GM23338 (cell line): ENCODE data around the gene TRAM1L1. TPM values are rescaled to one million over a fixed set of nuclear protein-coding genes. Genes with fewer than 3 reads are reported as not detected.

Experiments used
- ATAC-seq: fragments of 200-7000 bp; cut with Tn5 transposase; 3 replicates; pipeline ENCODE4 v1.9.1; 2020
- DNase-seq: peaks from one replicate; pipeline ENCODE4 v3.0.0-alpha.2; 2015; ENCODE audit warnings: low spot score
- H2AFZ ChIP-seq: fragments of 200-600 bp; sonication (generic); 2 replicates; pipeline ENCODE4 v1.8.0; 2016; ENCODE audit warnings: antibody characterized with exemption, mild to moderate bottlenecking, moderate library complexity
- H3F3A ChIP-seq: fragments of 200-600 bp; sonication (generic); replicated peaks from 2 replicates; pipeline ENCODE4 v1.8.0; 2017; ENCODE audit warnings: antibody characterized with exemption, mixed run types, low read depth
- H3K27ac ChIP-seq: fragments of 200-600 bp; sonication (generic); 2 replicates; pipeline ENCODE4 v1.6.1; 2016; ENCODE audit warnings: low read depth
- H3K27me3 ChIP-seq: fragments of 200-600 bp; sonication (generic); 2 replicates; pipeline ENCODE4 v1.8.0; 2016; ENCODE audit warnings: mild to moderate bottlenecking, mixed run types, moderate library complexity; ENCODE audit not compliant: insufficient read depth
- H3K36me3 ChIP-seq: fragments of 200-600 bp; sonication (generic); 2 replicates; pipeline ENCODE4 v1.8.0; 2016; ENCODE audit warnings: mild to moderate bottlenecking; ENCODE audit not compliant: insufficient read depth
- H3K4me1 ChIP-seq: fragments of 200-600 bp; sonication (generic); 2 replicates; pipeline ENCODE4 v1.8.0; 2016; ENCODE audit warnings: mild to moderate bottlenecking, moderate library complexity; ENCODE audit not compliant: insufficient read depth
- H3K4me2 ChIP-seq: fragments of 200-600 bp; sonication (generic); 2 replicates; pipeline ENCODE4 v1.7.1; 2017; ENCODE audit warnings: mixed run types
- H3K4me3 ChIP-seq: fragments of 200-600 bp; sonication (generic); 2 replicates; pipeline ENCODE4 v1.6.1; 2016; ENCODE audit warnings: mixed run types
- H3K79me2 ChIP-seq: fragments of 200-600 bp; sonication (generic); replicated peaks from 2 replicates; pipeline ENCODE4 v1.8.0; 2017; ENCODE audit warnings: mild to moderate bottlenecking; ENCODE audit not compliant: insufficient read depth
- H3K9me2 ChIP-seq: fragments of 200-600 bp; sonication (generic); 2 replicates; pipeline ENCODE4 v1.8.0; 2017; ENCODE audit not compliant: insufficient read depth
- H4K20me1 ChIP-seq: fragments of 200-600 bp; sonication (generic); replicated peaks from 2 replicates; pipeline ENCODE4 v1.8.0; 2017; ENCODE audit warnings: mild to moderate bottlenecking; ENCODE audit not compliant: insufficient read depth
- H3K27ac Mint-ChIP-seq: 2 replicates; pipeline ENCODE4 v1.8.0; 2020; ENCODE audit warnings: inconsistent platforms, mild to moderate bottlenecking, moderate library complexity, mixed read lengths
- H3K27me3 Mint-ChIP-seq: 3 replicates; pipeline ENCODE4 v1.8.0; 2022; ENCODE audit warnings: low read depth, mild to moderate bottlenecking, moderate library complexity, mixed read lengths, inconsistent platforms; ENCODE audit not compliant: insufficient read depth, poor library complexity
- H3K36me3 Mint-ChIP-seq: 3 replicates; pipeline ENCODE4 v1.8.0; 2021; ENCODE audit warnings: low read depth, mild to moderate bottlenecking, inconsistent platforms, moderate library complexity, mixed read lengths
- H3K4me1 Mint-ChIP-seq: 3 replicates; pipeline ENCODE4 v1.8.0; 2020; ENCODE audit warnings: mild to moderate bottlenecking, inconsistent platforms, mixed read lengths
- H3K4me3 Mint-ChIP-seq: 3 replicates; pipeline ENCODE4 v1.8.0; 2021; ENCODE audit warnings: moderate library complexity, mild to moderate bottlenecking, inconsistent platforms, mixed read lengths
- H3K9me3 Mint-ChIP-seq: 3 replicates; pipeline ENCODE4 v1.8.0; 2020; ENCODE audit warnings: moderate library complexity, mild to moderate bottlenecking, inconsistent platforms, mixed read lengths
- CREB1 ChIP-seq: fragments of 250-450 bp; sonication (Bioruptor Pico); IDR thresholded peaks from 2 replicates; pipeline ENCODE4 v1.5.0; 2020; ENCODE audit warnings: low read depth, mild to moderate bottlenecking, moderate library complexity
- NANOG ChIP-seq: IDR thresholded peaks from 2 replicates; pipeline ENCODE4 v1.6.1; 2016; ENCODE audit warnings: antibody characterized with exemption, borderline replicate concordance
- ZNF462 ChIP-seq: fragments of 250-450 bp; sonication (Bioruptor Pico); IDR thresholded peaks from 2 replicates; pipeline ENCODE4 v1.5.0; 2020; ENCODE audit warnings: mild to moderate bottlenecking, moderate library complexity
- polyA plus RNA-seq: library from polyadenylated mRNA; unstranded; fragments of >200 nt; fragmentation: Nextera tagmentation; extraction: Ambion mirVana; gene quantifications from 2 replicates; pipeline ENCODE4 v1.2.1, GENCODE V29; 2016
- total RNA-seq: library from RNA; depleted of rRNA; stranded (reverse); fragments of >200 nt; shearing (Covaris generic); gene quantifications from 2 replicates; pipeline ENCODE4 v1.2.3, GENCODE V29; 2014
- TF ChIP-seq, protein P1 (sequence below): IDR thresholded peaks from 2 replicates; pipeline ENCODE4 v1.6.1; 2016; ENCODE audit warnings: antibody characterized with exemption

Gene TRAM1L1
- total and polyA plus RNA-seq, 2 experiments from 2014 or later: 1.9 to 2.6 TPM

GRCh38 chr4:117093571-117093970 is 8.2 kb upstream of the TRAM1L1 start (continued):
- no peak for TF ChIP-seq ZNF462 (CRISPR knock-in tag)
- TF ChIP-seq, protein P1, sequence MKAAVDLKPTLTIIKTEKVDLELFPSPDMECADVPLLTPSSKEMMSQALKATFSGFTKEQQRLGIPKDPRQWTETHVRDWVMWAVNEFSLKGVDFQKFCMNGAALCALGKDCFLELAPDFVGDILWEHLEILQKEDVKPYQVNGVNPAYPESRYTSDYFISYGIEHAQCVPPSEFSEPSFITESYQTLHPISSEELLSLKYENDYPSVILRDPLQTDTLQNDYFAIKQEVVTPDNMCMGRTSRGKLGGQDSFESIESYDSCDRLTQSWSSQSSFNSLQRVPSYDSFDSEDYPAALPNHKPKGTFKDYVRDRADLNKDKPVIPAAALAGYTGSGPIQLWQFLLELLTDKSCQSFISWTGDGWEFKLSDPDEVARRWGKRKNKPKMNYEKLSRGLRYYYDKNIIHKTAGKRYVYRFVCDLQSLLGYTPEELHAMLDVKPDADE: no peak

- DNase-seq (no peak), ATAC-seq (no peak)
- H3K27me3 Mint-ChIP-seq: no peaks in the 10 kb centered on the region
- no peaks in the 10 kb centered on the region for H3K9me2 ChIP-seq
- no peaks in the 10 kb centered on the region for H3F3A ChIP-seq
- H3K36me3 Mint-ChIP-seq: peaks cover 8% of the 10 kb centered on the region; the same call in 2 of the 3 replicates
- peaks cover 8% of the 10 kb centered on the region; the same call in 2 of the 3 replicates for H3K9me3 Mint-ChIP-seq
- no peak overlapping the region for H3K27ac Mint-ChIP-seq
- H3K27me3 ChIP-seq: no peaks in the 10 kb centered on the region
- no peak overlapping the region for H3K4me2 ChIP-seq
- H3K27ac ChIP-seq: no peak overlapping the region
- no peak overlapping the region for H2AFZ ChIP-seq
- H3K4me3 Mint-ChIP-seq: no peak overlapping the region
- H4K20me1 ChIP-seq: no peaks in the 10 kb centered on the region
- no peak overlapping the region for H3K4me3 ChIP-seq
- peaks cover 2% of the 10 kb centered on the region; the same call in 1 of the 3 replicates for H3K4me1 Mint-ChIP-seq
- no peaks in the 10 kb centered on the region for H3K79me2 ChIP-seq
- H3K36me3 ChIP-seq: no peaks in the 10 kb centered on the region
- H3K4me1 ChIP-seq: peaks cover 3% of the 10 kb centered on the region; the same call in 1 of the 2 replicates
- TF ChIP-seq, protein P1: no peak
- TF ChIP-seq CREB1 (CRISPR knock-in tag): no peak
- TF ChIP-seq ZNF462 (CRISPR knock-in tag): no peak
- TF ChIP-seq NANOG: no peak
Observed at GRCh38 chr4:117077760-117078159, 7.6 kb downstream of the TRAM1L1 start.
